Nephron (organoid): ENCODE measurements around the gene CASP3.
"Not testable (repeated sequence)": the region's sequence is repeated elsewhere in the genome, so short reads cannot be mapped to it uniquely, and the experiment has no call there.

Experiments used
- H3K27ac Mint-ChIP-seq, 3 experiments: 2 replicates each; pipeline ENCODE4 v1.8.0; 2020; ENCODE audit warnings: mixed read lengths in 3 of 3, mild to moderate bottlenecking in 2 of 3, moderate library complexity in 1 of 3
- H3K27me3 Mint-ChIP-seq: 2 replicates; pipeline ENCODE4 v1.8.0; 2021; ENCODE audit warnings: low read depth, mild to moderate bottlenecking, moderate library complexity, mixed read lengths
- H3K36me3 Mint-ChIP-seq: 2 replicates; pipeline ENCODE4 v1.8.0; 2020; ENCODE audit warnings: low read depth, mixed read lengths
- H3K4me1 Mint-ChIP-seq: 2 replicates; pipeline ENCODE4 v1.8.0; 2020; ENCODE audit warnings: mixed read lengths
- H3K4me3 Mint-ChIP-seq, 3 experiments: 2 replicates each; pipeline ENCODE4 v1.8.0; 2020; ENCODE audit warnings: mild to moderate bottlenecking in 3 of 3, mixed read lengths in 3 of 3, moderate library complexity in 2 of 3
- H3K9me3 Mint-ChIP-seq: 2 replicates; pipeline ENCODE4 v1.8.0; 2020; ENCODE audit warnings: mixed read lengths
- CTCF ChIP-seq, 3 experiments: fragments of 200-600 bp; sonication (generic); IDR thresholded peaks; one replicate each; pipeline ENCODE4 v1.5.0; 2021; ENCODE audit warnings: antibody characterized with exemption in 3 of 3; ENCODE audit not compliant: unreplicated experiment in 3 of 3

CASP3 gene

GRCh38 chr4:184668511-184669114 is 19.4 kb upstream of the CASP3 start:
- Mint-ChIP-seq H3K4me3 (no peak overlapping the region), H3K4me1 (peaks cover 5% of the 10 kb centered on the region), H3K36me3 (peaks cover 38% of the 10 kb centered on the region), H3K9me3 (no peaks in the 10 kb centered on the region), H3K27me3 (no peaks in the 10 kb centered on the region), H3K27ac (no peak overlapping the region)
- TF ChIP-seq CTCF (IDR thresholded peaks at IDR 0.05; ENCODE audit: unreplicated experiment in 3 of 3), result no peak

GRCh38 chr4:184668096-184668495 is 18.8 kb upstream of the CASP3 start:
- Mint-ChIP-seq H3K36me3 (peaks cover 36% of the 10 kb centered on the region), H3K9me3 (no peaks in the 10 kb centered on the region), H3K27me3 (no peaks in the 10 kb centered on the region), H3K4me1 (peaks cover 5% of the 10 kb centered on the region), H3K27ac (no peak overlapping the region), H3K4me3 (no peak overlapping the region)
- no peak for TF ChIP-seq CTCF (IDR thresholded peaks at IDR 0.05; ENCODE audit: unreplicated experiment in 3 of 3)

GRCh38 chr4:184666670-184667069 is 17.4 kb upstream of the CASP3 start:
- no peak overlapping the region for H3K27ac Mint-ChIP-seq
- no peak for TF ChIP-seq CTCF (IDR thresholded peaks at IDR 0.05; ENCODE audit: unreplicated experiment in 3 of 3)
- H3K9me3 Mint-ChIP-seq, result no peaks in the 10 kb centered on the region
- H3K36me3 Mint-ChIP-seq, result peaks cover 26% of the 10 kb centered on the region
- H3K27me3 Mint-ChIP-seq, result no peaks in the 10 kb centered on the region
- H3K4me3 Mint-ChIP-seq, result no peak overlapping the region
- H3K4me1 Mint-ChIP-seq, result peaks cover 5% of the 10 kb centered on the region

- Mint-ChIP-seq H3K4me1 (peaks cover 5% of the 10 kb centered on the region), H3K27me3 (no peaks in the 10 kb centered on the region), H3K27ac (no peak overlapping the region), H3K36me3 (peaks cover 31% of the 10 kb centered on the region), H3K9me3 (no peaks in the 10 kb centered on the region), H3K4me3 (no peak overlapping the region)
- no peak for TF ChIP-seq CTCF (IDR thresholded peaks at IDR 0.05; ENCODE audit: unreplicated experiment in 3 of 3)
Measured at GRCh38 chr4:184664445-184665210, 15.4 kb upstream of the CASP3 start.

- TF ChIP-seq CTCF (IDR thresholded peaks at IDR 0.05; ENCODE audit: unreplicated experiment in 3 of 3), result no peak
- no peak overlapping the region for H3K4me3 Mint-ChIP-seq
- no peaks in the 10 kb centered on the region for H3K27me3 Mint-ChIP-seq
- no peak overlapping the region for H3K27ac Mint-ChIP-seq
- no peaks in the 10 kb centered on the region for H3K9me3 Mint-ChIP-seq
- no peaks in the 10 kb centered on the region for H3K4me1 Mint-ChIP-seq
- peaks cover 21% of the 10 kb centered on the region for H3K36me3 Mint-ChIP-seq
Measured at GRCh38 chr4:184662236-184662635, 13.0 kb upstream of the CASP3 start.

GRCh38 chr4:184660978-184661377 is 11.7 kb upstream of the CASP3 start:
- Mint-ChIP-seq H3K27me3 (no peaks in the 10 kb centered on the region), H3K4me3 (no peak overlapping the region), H3K9me3 (no peaks in the 10 kb centered on the region), H3K27ac (no peak overlapping the region), H3K36me3 (peaks cover 28% of the 10 kb centered on the region), H3K4me1 (peaks cover 3% of the 10 kb centered on the region)
- no peak for TF ChIP-seq CTCF (IDR thresholded peaks at IDR 0.05; ENCODE audit: unreplicated experiment in 3 of 3)

GRCh38 chr4:184657820-184658219 is 8.6 kb upstream of the CASP3 start:
- H3K27me3 Mint-ChIP-seq, H3K9me3 Mint-ChIP-seq, H3K4me3 Mint-ChIP-seq, H3K27ac Mint-ChIP-seq: not testable (repeated sequence)
- peaks cover 16% of the 10 kb centered on the region for H3K4me1 Mint-ChIP-seq
- peaks cover 27% of the 10 kb centered on the region for H3K36me3 Mint-ChIP-seq
